SK-N-SH (cell line): ENCODE data around the gene RSAD2. TPM values are rescaled to one million over a fixed set of nuclear protein-coding genes. Genes with fewer than 3 reads are reported as not detected.

ENCODE experiments used
- CTCF ChIA-PET: fragments of 300-600, 350-600 bp; formaldehyde crosslinking; extraction: SDS; loops from one replicate; lab custom pipeline; 2021; lab: Yijun Ruan, JAX
- POLR2A ChIA-PET: fragments of 350-600 bp; sonication (Branson Sonifier 250); formaldehyde crosslinking; extraction: SDS; loops from one replicate; lab custom pipeline; 2020; ENCODE audit warnings: antibody characterized with exemption, inconsistent platforms; lab: Yijun Ruan, JAX
- DNase-seq: peaks from one replicate; pipeline ENCODE4 v3.0.0; 2012
- H2AFZ ChIP-seq: fragments of 200-600 bp; sonication (generic); 2 replicates; pipeline ENCODE4 v1.8.1; 2016; ENCODE audit warnings: antibody characterized with exemption, mild to moderate bottlenecking, low read depth
- H3F3A ChIP-seq: fragments of 200-600 bp; sonication (generic); replicated peaks from 2 replicates; pipeline ENCODE3; 2016; ENCODE audit warnings: antibody characterized with exemption, mild to moderate bottlenecking; ENCODE audit not compliant: insufficient read depth
- H3K27ac ChIP-seq, 2 experiments: fragments of 200-500 bp in 1 of 2; fragments of 200-600 bp in 1 of 2; sonication (Bioruptor generic) in 1 of 2; sonication (generic), shearing (Covaris generic) in 1 of 2; 2 replicates each; pipeline versions ENCODE4 v1.5.1 to v1.6.1; 2014 to 2016; ENCODE audit warnings: low read depth in 2 of 2, inconsistent platforms in 1 of 2, low read length in 1 of 2, mild to moderate bottlenecking in 1 of 2, mixed read lengths in 1 of 2
- H3K27me3 ChIP-seq: fragments of 200-600 bp; sonication (generic), shearing (Covaris generic); 2 replicates; pipeline ENCODE4 v1.6.1; 2016; ENCODE audit warnings: mixed run types; ENCODE audit not compliant: insufficient read depth
- H3K36me3 ChIP-seq, 2 experiments: fragments of 200-500 bp in 1 of 2; fragments of 200-600 bp in 1 of 2; sonication (Bioruptor generic) in 1 of 2; sonication (generic) in 1 of 2; replicated peaks in 1 of 2; 2 replicates each; pipeline versions ENCODE3 to v1.5.1; 2014 to 2016; ENCODE audit warnings: low read length in 1 of 2, mild to moderate bottlenecking in 1 of 2; ENCODE audit not compliant: insufficient read depth in 2 of 2, control insufficient read depth in 1 of 2
- H3K4me1 ChIP-seq, 2 experiments: fragments of 200-500 bp in 1 of 2; fragments of 200-600 bp in 1 of 2; sonication (Bioruptor generic) in 1 of 2; sonication (generic), shearing (Covaris generic) in 1 of 2; 2 replicates each; pipeline versions ENCODE4 v1.5.1 to v1.6.1; 2014 to 2016; ENCODE audit warnings: low read depth in 1 of 2, low read length in 1 of 2, mixed run types in 1 of 2; ENCODE audit not compliant: insufficient read depth in 2 of 2, control insufficient read depth in 1 of 2
- H3K4me2 ChIP-seq: fragments of 200-600 bp; sonication (generic), shearing (Covaris generic); 2 replicates; pipeline ENCODE4 v1.6.1; 2017; ENCODE audit warnings: mixed run types
- H3K4me3 ChIP-seq, 2 experiments: fragments of 200-500 bp in 1 of 2; fragments of 200-600 bp in 1 of 2; sonication (Bioruptor generic) in 1 of 2; sonication (generic), shearing (Covaris generic) in 1 of 2; 2 replicates each; pipeline versions ENCODE4 v1.5.1 to v1.8.1; 2014 to 2016; ENCODE audit warnings: low read depth in 2 of 2, inconsistent platforms in 1 of 2, low read length in 1 of 2, mild to moderate bottlenecking in 1 of 2, mixed read lengths in 1 of 2, moderate library complexity in 1 of 2
- H3K79me2 ChIP-seq: fragments of 200-600 bp; sonication (generic); 2 replicates; pipeline ENCODE4 v1.8.1; 2017; ENCODE audit warnings: mild to moderate bottlenecking; ENCODE audit not compliant: insufficient read depth
- H3K9ac ChIP-seq: fragments of 200-600 bp; sonication (generic); 2 replicates; pipeline ENCODE4 v1.6.1; 2017; ENCODE audit warnings: mixed run types
- H3K9me2 ChIP-seq: fragments of 200-600 bp; sonication (generic); 2 replicates; pipeline ENCODE4 v1.6.1; 2017; ENCODE audit warnings: mixed run types
- H3K9me3 ChIP-seq: fragments of 200-600 bp; sonication (generic); 2 replicates; pipeline ENCODE4 v1.6.1; 2017; ENCODE audit warnings: mixed run types, mild to moderate bottlenecking, moderate library complexity
- H4K20me1 ChIP-seq: fragments of 200-600 bp; sonication (generic); 2 replicates; pipeline ENCODE4 v1.6.1; 2017; ENCODE audit warnings: mild to moderate bottlenecking, mixed run types; ENCODE audit not compliant: insufficient read depth
- CHD2 ChIP-seq: fragments of 150-350 bp; IDR thresholded peaks from 2 replicates; pipeline ENCODE4 v1.6.1; 2018; ENCODE audit warnings: low read length; ENCODE audit not compliant: partially characterized antibody
- ELF1 ChIP-seq: IDR thresholded peaks from 2 replicates; pipeline ENCODE4 v1.4.0; 2012
- EP300 ChIP-seq, 2 experiments: IDR thresholded peaks; 2 replicates each; pipeline versions ENCODE4 v1.4.0 to v1.6.1; 2012; ENCODE audit warnings: borderline replicate concordance in 1 of 2, low read depth in 1 of 2, low read length in 1 of 2
- EZH2phosphoT487 ChIP-seq: fragments of 200-600 bp; sonication (generic); IDR thresholded peaks from 2 replicates; pipeline ENCODE4 v1.6.1; 2017; ENCODE audit warnings: low read depth, mixed run types, mild to moderate bottlenecking, antibody characterized with exemption, moderate library complexity, borderline replicate concordance
- GABPA ChIP-seq: IDR thresholded peaks from 2 replicates; pipeline ENCODE4 v1.4.0; 2012; ENCODE audit warnings: low read depth, mild to moderate bottlenecking
- IRF3 ChIP-seq: fragments of 150-350 bp; IDR thresholded peaks from 2 replicates; pipeline ENCODE4 v1.6.1; 2016; ENCODE audit warnings: mild to moderate bottlenecking, low read depth, low read length
- MEF2A ChIP-seq: IDR thresholded peaks from 2 replicates; pipeline ENCODE4 v1.4.0; 2012; ENCODE audit warnings: low read depth, borderline replicate concordance
- MXI1 ChIP-seq: IDR thresholded peaks from 2 replicates; pipeline ENCODE4 v1.6.1; 2012; ENCODE audit warnings: mild to moderate bottlenecking, low read depth, low read length, improper control_type of control experiment
- NRF1 ChIP-seq: IDR thresholded peaks from 2 replicates; pipeline ENCODE4 v1.6.1; 2012; ENCODE audit warnings: low read depth, mild to moderate bottlenecking, low read length
- PBX3 ChIP-seq: IDR thresholded peaks from 2 replicates; pipeline ENCODE4; 2012
- POLR2AphosphoS5 ChIP-seq: IDR thresholded peaks from 2 replicates; pipeline ENCODE4 v1.6.1; 2012; ENCODE audit warnings: low read depth, low read length
- RCOR1 ChIP-seq: fragments of 150-350 bp; IDR thresholded peaks from 2 replicates; pipeline ENCODE4 v1.6.1; 2017; ENCODE audit warnings: antibody characterized with exemption, low read length
- RFX5 ChIP-seq: IDR thresholded peaks from 2 replicates; pipeline ENCODE4 v1.6.1; 2012; ENCODE audit warnings: mild to moderate bottlenecking, improper control_type of control experiment, low read length
- RXRA ChIP-seq: IDR thresholded peaks from 2 replicates; pipeline ENCODE4 v1.4.0; 2012; ENCODE audit warnings: low read depth, mild to moderate bottlenecking, borderline replicate concordance
- SIN3A ChIP-seq: IDR thresholded peaks from 2 replicates; pipeline ENCODE4 v1.6.1; 2012; ENCODE audit warnings: low read depth, mild to moderate bottlenecking, low read length, moderate library complexity, borderline replicate concordance
- USF1 ChIP-seq: IDR thresholded peaks from 2 replicates; pipeline ENCODE4 v1.4.0; 2012; ENCODE audit warnings: low read depth, borderline replicate concordance
- WGBS: methylation state at CpG from one replicate; pipeline ENCODE4 v1.1.6; 2017; ENCODE audit warnings: low lambda C conversion rate; 5-methylcytosine and 5-hydroxymethylcytosine counted together
- polyA plus RNA-seq, 3 experiments: library from polyadenylated mRNA; depleted of rRNA; stranded (reverse); fragments of >200 nt; gene quantifications; 2 replicates each; pipeline ENCODE4 v1.2.3, GENCODE V29; 2012
- TF ChIP-seq, protein P1 (sequence below): IDR thresholded peaks from 2 replicates; pipeline ENCODE4 v1.4.0; 2012; ENCODE audit warnings: low read depth
- TF ChIP-seq, protein P2 (sequence below): IDR thresholded peaks from 2 replicates; pipeline ENCODE4 v1.4.0; 2012; ENCODE audit warnings: low read depth, borderline replicate concordance
- TF ChIP-seq, protein P3 (sequence below): fragments of 150-350 bp; IDR thresholded peaks from 2 replicates; pipeline ENCODE4 v1.6.1; 2017; ENCODE audit warnings: antibody characterized with exemption, low read length, low read depth, borderline replicate concordance
- TF ChIP-seq, protein P4 (sequence below): IDR thresholded peaks from 2 replicates; pipeline ENCODE4 v1.6.1; 2012; ENCODE audit warnings: mild to moderate bottlenecking, low read depth, low read length, moderate library complexity

Gene RSAD2
- polyA plus RNA-seq, 1 of the 3 experiments (the other 2 are of a cell fraction), result 0.35 TPM

DNA sequence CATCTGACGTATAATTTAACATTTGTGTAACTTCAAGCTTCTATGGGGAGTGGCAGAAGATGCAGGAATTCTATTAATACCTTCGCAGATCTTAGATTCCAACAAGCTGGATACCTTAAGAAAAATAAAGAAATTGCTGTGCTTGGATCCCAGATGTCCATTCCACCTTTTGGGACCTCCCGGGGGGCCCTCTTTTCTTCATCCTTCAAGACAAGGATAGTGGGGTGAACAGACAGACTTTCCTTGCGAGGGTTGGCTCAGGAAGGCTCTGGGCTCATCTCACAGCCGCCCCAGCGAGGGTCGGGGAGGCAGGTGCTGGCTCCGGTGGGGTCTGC is 39.1 kb downstream of the RSAD2 start:
- Histone ChIP-seq H3K9me2 (no peaks in the 10 kb centered on the region), H2AFZ (0 out of 2 replicates have a peak overlapping the region, but pooled peaks have one; percentile 43), H3K9me3 (no peaks in the 10 kb centered on the region), H3K79me2 (peaks cover 37% of the 10 kb centered on the region), H3K9ac (no peak overlapping the region), H3K4me1 (peaks cover 6 to 34% of the 10 kb centered on the region in 2 experiments; a peak in 2 of 4 replicates), H3K4me2 (no peak overlapping the region), H3K27ac (no peak overlapping the region; a peak in 1 of 4 replicates), H3K4me3 (peak overlapping the region; percentile 23 to 33; a peak in 2 of 4 replicates), H4K20me1 (peaks cover 27% of the 10 kb centered on the region), H3F3A (peaks cover 27% of the 10 kb centered on the region), H3K36me3 (no peaks in the 10 kb centered on the region), H3K27me3 (no peaks in the 10 kb centered on the region)
- 62% methylated on average over 7 of the region's 8 CpGs for WGBS
- DNase-seq, result no peak
- ChIA-PET POLR2A (no interaction called here), CTCF (interaction anchor here (0.6 to 25.9 kb wide), 41 partner anchors 10 to 180 kb away, joined by 3 to 437 read pairs (median 5); partner anchors contain the start of gene CMPK2)
- TF ChIP-seq EZH2phosphoT487, result no peak
- TF ChIP-seq, protein P1, sequence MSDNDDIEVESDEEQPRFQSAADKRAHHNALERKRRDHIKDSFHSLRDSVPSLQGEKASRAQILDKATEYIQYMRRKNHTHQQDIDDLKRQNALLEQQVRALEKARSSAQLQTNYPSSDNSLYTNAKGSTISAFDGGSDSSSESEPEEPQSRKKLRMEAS, result no peak
- TF ChIP-seq PBX3, result no peak
- no peak for TF ChIP-seq POLR2AphosphoS5
- TF ChIP-seq CHD2, result no peak
- TF ChIP-seq NRF1, result no peak
- TF ChIP-seq IRF3, result no peak
- TF ChIP-seq RXRA, result no peak
- TF ChIP-seq, protein P2, sequence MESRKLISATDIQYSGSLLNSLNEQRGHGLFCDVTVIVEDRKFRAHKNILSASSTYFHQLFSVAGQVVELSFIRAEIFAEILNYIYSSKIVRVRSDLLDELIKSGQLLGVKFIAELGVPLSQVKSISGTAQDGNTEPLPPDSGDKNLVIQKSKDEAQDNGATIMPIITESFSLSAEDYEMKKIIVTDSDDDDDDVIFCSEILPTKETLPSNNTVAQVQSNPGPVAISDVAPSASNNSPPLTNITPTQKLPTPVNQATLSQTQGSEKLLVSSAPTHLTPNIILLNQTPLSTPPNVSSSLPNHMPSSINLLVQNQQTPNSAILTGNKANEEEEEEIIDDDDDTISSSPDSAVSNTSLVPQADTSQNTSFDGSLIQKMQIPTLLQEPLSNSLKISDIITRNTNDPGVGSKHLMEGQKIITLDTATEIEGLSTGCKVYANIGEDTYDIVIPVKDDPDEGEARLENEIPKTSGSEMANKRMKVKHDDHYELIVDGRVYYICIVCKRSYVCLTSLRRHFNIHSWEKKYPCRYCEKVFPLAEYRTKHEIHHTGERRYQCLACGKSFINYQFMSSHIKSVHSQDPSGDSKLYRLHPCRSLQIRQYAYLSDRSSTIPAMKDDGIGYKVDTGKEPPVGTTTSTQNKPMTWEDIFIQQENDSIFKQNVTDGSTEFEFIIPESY, result no peak
- TF ChIP-seq MEF2A, result no peak
- TF ChIP-seq SIN3A, result no peak
- TF ChIP-seq, protein P3, sequence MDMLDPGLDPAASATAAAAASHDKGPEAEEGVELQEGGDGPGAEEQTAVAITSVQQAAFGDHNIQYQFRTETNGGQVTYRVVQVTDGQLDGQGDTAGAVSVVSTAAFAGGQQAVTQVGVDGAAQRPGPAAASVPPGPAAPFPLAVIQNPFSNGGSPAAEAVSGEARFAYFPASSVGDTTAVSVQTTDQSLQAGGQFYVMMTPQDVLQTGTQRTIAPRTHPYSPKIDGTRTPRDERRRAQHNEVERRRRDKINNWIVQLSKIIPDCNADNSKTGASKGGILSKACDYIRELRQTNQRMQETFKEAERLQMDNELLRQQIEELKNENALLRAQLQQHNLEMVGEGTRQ, result no peak
- TF ChIP-seq EP300 (IDR thresholded peaks at IDR 0.05; ENCODE audit: borderline replicate concordance in 1 of 2, low read depth in 1 of 2, low read length in 1 of 2), result no peak
- no peak for TF ChIP-seq RFX5
- TF ChIP-seq, protein P4, sequence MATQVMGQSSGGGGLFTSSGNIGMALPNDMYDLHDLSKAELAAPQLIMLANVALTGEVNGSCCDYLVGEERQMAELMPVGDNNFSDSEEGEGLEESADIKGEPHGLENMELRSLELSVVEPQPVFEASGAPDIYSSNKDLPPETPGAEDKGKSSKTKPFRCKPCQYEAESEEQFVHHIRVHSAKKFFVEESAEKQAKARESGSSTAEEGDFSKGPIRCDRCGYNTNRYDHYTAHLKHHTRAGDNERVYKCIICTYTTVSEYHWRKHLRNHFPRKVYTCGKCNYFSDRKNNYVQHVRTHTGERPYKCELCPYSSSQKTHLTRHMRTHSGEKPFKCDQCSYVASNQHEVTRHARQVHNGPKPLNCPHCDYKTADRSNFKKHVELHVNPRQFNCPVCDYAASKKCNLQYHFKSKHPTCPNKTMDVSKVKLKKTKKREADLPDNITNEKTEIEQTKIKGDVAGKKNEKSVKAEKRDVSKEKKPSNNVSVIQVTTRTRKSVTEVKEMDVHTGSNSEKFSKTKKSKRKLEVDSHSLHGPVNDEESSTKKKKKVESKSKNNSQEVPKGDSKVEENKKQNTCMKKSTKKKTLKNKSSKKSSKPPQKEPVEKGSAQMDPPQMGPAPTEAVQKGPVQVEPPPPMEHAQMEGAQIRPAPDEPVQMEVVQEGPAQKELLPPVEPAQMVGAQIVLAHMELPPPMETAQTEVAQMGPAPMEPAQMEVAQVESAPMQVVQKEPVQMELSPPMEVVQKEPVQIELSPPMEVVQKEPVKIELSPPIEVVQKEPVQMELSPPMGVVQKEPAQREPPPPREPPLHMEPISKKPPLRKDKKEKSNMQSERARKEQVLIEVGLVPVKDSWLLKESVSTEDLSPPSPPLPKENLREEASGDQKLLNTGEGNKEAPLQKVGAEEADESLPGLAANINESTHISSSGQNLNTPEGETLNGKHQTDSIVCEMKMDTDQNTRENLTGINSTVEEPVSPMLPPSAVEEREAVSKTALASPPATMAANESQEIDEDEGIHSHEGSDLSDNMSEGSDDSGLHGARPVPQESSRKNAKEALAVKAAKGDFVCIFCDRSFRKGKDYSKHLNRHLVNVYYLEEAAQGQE, result no peak
- no peak for TF ChIP-seq MXI1
- no peak for TF ChIP-seq RCOR1
- TF ChIP-seq GABPA, result no peak
- TF ChIP-seq ELF1, result no peak
- no peak for TF ChIP-seq USF1
